Epithelial cell of esophagus (primary cell): ENCODE data around the gene PPP2R2C.

Experiments
- DNase-seq: peaks from one replicate; pipeline ENCODE4 v3.0.0; 2010; ENCODE audit warnings: low read depth
- H3K4me3 ChIP-seq: 2 replicates; pipeline ENCODE4 v1.5.1; 2011; ENCODE audit warnings: mild to moderate bottlenecking, low read length, control low read depth
- CTCF ChIP-seq: IDR thresholded peaks from 2 replicates; pipeline ENCODE4 v1.5.1; 2011; ENCODE audit warnings: low read depth, mild to moderate bottlenecking, low read length, control low read depth, inconsistent platforms; ENCODE audit not compliant: insufficient read depth; ENCODE audit errors: missing control alignments

The PPP2R2C gene

GRCh38 chr4:6319530-6320150 is 152.8 kb downstream of the PPP2R2C start:
- no peak for TF ChIP-seq CTCF
- no peak overlapping the region for H3K4me3 ChIP-seq
- DNase-seq: no peak

- TF ChIP-seq CTCF: no peak
- no peak overlapping the region for H3K4me3 ChIP-seq
- DNase-seq: no peak
Measured at GRCh38 chr4:6318206-6318605, 154.2 kb downstream of the PPP2R2C start.

- TF ChIP-seq CTCF: no peak
Measured at GRCh38 chr4:6316461-6317003, 155.9 kb downstream of the PPP2R2C start.

GRCh38 chr4:6313216-6313615 is 159.2 kb downstream of the PPP2R2C start:
- DNase-seq: peak; percentile 68
- H3K4me3 ChIP-seq: no peak overlapping the region
- TF ChIP-seq CTCF: no peak

More at GRCh38 chr4:6316461-6317003, 155.9 kb downstream of the PPP2R2C start:
- DNase-seq: no peak
- no peak overlapping the region for H3K4me3 ChIP-seq

GRCh38 chr4:6309777-6310176 is 162.6 kb downstream of the PPP2R2C start:
- no peak for TF ChIP-seq CTCF
- no peak overlapping the region for H3K4me3 ChIP-seq
- DNase-seq: no peak

GRCh38 chr4:6308899-6309643 is 163.3 kb downstream of the PPP2R2C start:
- TF ChIP-seq CTCF: no peak
- H3K4me3 ChIP-seq: no peak overlapping the region
- no peak for DNase-seq

- no peak overlapping the region for H3K4me3 ChIP-seq
- DNase-seq: no peak
- TF ChIP-seq CTCF: no peak
Measured at GRCh38 chr4:6307891-6308290, 164.5 kb downstream of the PPP2R2C start.
